Measurements from ENCODE around the gene QTRT2. TPM values are rescaled to one million over a fixed set of nuclear protein-coding genes. Genes with fewer than 3 reads are reported as not detected.
A peak's percentile ranks its signal among the peaks of the same experiment; 100 is the strongest.

Gene QTRT2
- total RNA-seq, 1 donor from 2014 or later: 20.5 TPM

GRCh38 chr3:114127517-114127916 is 71.0 kb downstream of the QTRT2 start:
- Histone ChIP-seq H3K36me3 (ENCODE audit: control insufficient read depth, insufficient read depth, low read length) (no peaks in the 10 kb centered on the region), H3K27me3 (ENCODE audit: control insufficient read depth, insufficient read depth, low read length) (no peaks in the 10 kb centered on the region), H3K4me3 (ENCODE audit: low read depth, low read length) (no peak overlapping the region)
- TF ChIP-seq CTCF (IDR thresholded peaks at IDR 0.05; ENCODE audit: insufficient read depth, low read length, severe bottlenecking): no peak
- no peak for DNase-seq (ENCODE audit: low read depth)
- no peak for FAIRE-seq

GRCh38 chr3:114128231-114128630 is 71.7 kb downstream of the QTRT2 start:
- no peak for TF ChIP-seq CTCF (IDR thresholded peaks at IDR 0.05; ENCODE audit: insufficient read depth, low read length, severe bottlenecking)
- Histone ChIP-seq H3K36me3 (ENCODE audit: control insufficient read depth, insufficient read depth, low read length) (no peaks in the 10 kb centered on the region), H3K27me3 (ENCODE audit: control insufficient read depth, insufficient read depth, low read length) (no peaks in the 10 kb centered on the region), H3K4me3 (ENCODE audit: low read depth, low read length) (no peak overlapping the region)
- FAIRE-seq (no peak), DNase-seq (ENCODE audit: low read depth) (peak; percentile 56)

GRCh38 chr3:114128826-114129225 is 72.3 kb downstream of the QTRT2 start:
- FAIRE-seq: no peak
- Histone ChIP-seq H3K36me3 (ENCODE audit: control insufficient read depth, insufficient read depth, low read length) (no peaks in the 10 kb centered on the region), H3K4me3 (ENCODE audit: low read depth, low read length) (no peak overlapping the region), H3K27me3 (ENCODE audit: control insufficient read depth, insufficient read depth, low read length) (no peaks in the 10 kb centered on the region)
- no peak for TF ChIP-seq CTCF (IDR thresholded peaks at IDR 0.05; ENCODE audit: insufficient read depth, low read length, severe bottlenecking)
- DNase-seq (ENCODE audit: low read depth): peak; percentile 22

- Histone ChIP-seq H3K4me3 (ENCODE audit: low read depth, low read length) (no peak overlapping the region), H3K27me3 (ENCODE audit: control insufficient read depth, insufficient read depth, low read length) (no peaks in the 10 kb centered on the region), H3K36me3 (ENCODE audit: control insufficient read depth, insufficient read depth, low read length) (no peaks in the 10 kb centered on the region)
- TF ChIP-seq CTCF (IDR thresholded peaks at IDR 0.05; ENCODE audit: insufficient read depth, low read length, severe bottlenecking): no peak
- DNase-seq (ENCODE audit: low read depth) (no peak), FAIRE-seq (no peak)
Observed at GRCh38 chr3:114132500-114132899, 76.0 kb downstream of the QTRT2 start.

GRCh38 chr3:114133947-114134346 is 77.4 kb downstream of the QTRT2 start:
- FAIRE-seq (no peak), DNase-seq (ENCODE audit: low read depth) (no peak)
- no peaks in the 10 kb centered on the region for H3K36me3 ChIP-seq (ENCODE audit: control insufficient read depth, insufficient read depth, low read length)
- no peak for TF ChIP-seq CTCF (IDR thresholded peaks at IDR 0.05; ENCODE audit: insufficient read depth, low read length, severe bottlenecking)
- no peaks in the 10 kb centered on the region for H3K27me3 ChIP-seq (ENCODE audit: control insufficient read depth, insufficient read depth, low read length)
- H3K4me3 ChIP-seq (ENCODE audit: low read depth, low read length): no peak overlapping the region

Other genes with a start within 250 kb of the QTRT2 start
- 1.1 and 1.3 TPM in 2 replicates for gene GRAMD1C, start 217.9 kb upstream of the QTRT2 start, total RNA-seq
- 1.3 TPM in 2 replicates for gene ZDHHC23, start 108.7 kb upstream of the QTRT2 start, total RNA-seq
- gene CCDC191, start 211 bp upstream of the QTRT2 start, total RNA-seq: 1.6 and 1.9 TPM in 2 replicates
- gene DRD3, start 122.3 kb downstream of the QTRT2 start, total RNA-seq: not detected in 2 replicates
- not detected in 2 replicates for gene ZNF80, start 180.8 kb downstream of the QTRT2 start, total RNA-seq
- gene TIGIT, start 237.3 kb downstream of the QTRT2 start, total RNA-seq: not detected in 2 replicates

Data from bronchial epithelial cell (primary cell).